WTC11 (cell line): ENCODE measurements around the gene CREBRF. TPM values are rescaled to one million over a fixed set of nuclear protein-coding genes. Genes with fewer than 3 reads are reported as not detected.

Experiments
- ATAC-seq: fragments of 200-7000 bp; cut with Tn5 transposase; 2 replicates; pipeline ENCODE4 v1.10.0; 2021; ENCODE audit warnings: mild to moderate bottlenecking, moderate library complexity
- CTCF ChIA-PET: fragments of 300-600 bp; sonication (Branson Sonifier 250); formaldehyde crosslinking; loops from one replicate; lab custom pipeline; 2021; ENCODE audit warnings: antibody characterized with exemption; lab: Charles Lee
- POLR2A ChIA-PET: fragments of 350-600 bp; sonication (Branson Sonifier 250); formaldehyde crosslinking; loops from one replicate; lab custom pipeline; 2021; ENCODE audit warnings: antibody characterized with exemption; lab: Charles Lee
- DNase-seq: peaks from one replicate; pipeline ENCODE4 v3.0.0; 2021; ENCODE audit warnings: low spot score
- H3K27ac Mint-ChIP-seq: 2 replicates; pipeline ENCODE4 v1.8.0; 2021; ENCODE audit warnings: mixed read lengths
- H3K27me3 Mint-ChIP-seq: 2 replicates; pipeline ENCODE4 v1.8.0; 2021; ENCODE audit warnings: low read depth, mild to moderate bottlenecking, moderate library complexity, mixed read lengths
- H3K36me3 Mint-ChIP-seq: 2 replicates; pipeline ENCODE4 v1.8.0; 2021; ENCODE audit warnings: mixed read lengths
- H3K4me1 Mint-ChIP-seq: 2 replicates; pipeline ENCODE4 v1.8.0; 2022; ENCODE audit warnings: mixed read lengths
- H3K4me3 Mint-ChIP-seq: 2 replicates; pipeline ENCODE4 v1.8.0; 2021; ENCODE audit warnings: mild to moderate bottlenecking, moderate library complexity, mixed read lengths
- H3K9me3 Mint-ChIP-seq: 2 replicates; pipeline ENCODE4 v1.8.0; 2021; ENCODE audit warnings: mixed read lengths
- CBFB ChIP-seq: sonication (generic); formaldehyde crosslinking; IDR thresholded peaks from 2 replicates; pipeline ENCODE4 v1.8.1; 2022; ENCODE audit warnings: mild to moderate bottlenecking, low read depth, missing genetic modification reagents
- E2F4 ChIP-seq: sonication (generic); formaldehyde crosslinking; IDR thresholded peaks from 2 replicates; pipeline ENCODE4 v1.8.1; 2022; ENCODE audit warnings: low read depth, mild to moderate bottlenecking, moderate library complexity, missing genetic modification reagents, borderline replicate concordance
- E2F5 ChIP-seq: sonication (generic); formaldehyde crosslinking; IDR thresholded peaks from 2 replicates; pipeline ENCODE4 v1.8.1; 2022; ENCODE audit warnings: mild to moderate bottlenecking, moderate library complexity, missing genetic modification reagents
- ELF4 ChIP-seq: sonication (generic); formaldehyde crosslinking; IDR thresholded peaks from 2 replicates; pipeline ENCODE4 v1.8.1; 2022; ENCODE audit warnings: low read depth, mild to moderate bottlenecking, moderate library complexity, missing genetic modification reagents
- ESRRA ChIP-seq: sonication (generic); formaldehyde crosslinking; IDR thresholded peaks from 2 replicates; pipeline ENCODE4 v1.8.1; 2022; ENCODE audit warnings: mild to moderate bottlenecking, missing genetic modification reagents, borderline replicate concordance
- FOXJ3 ChIP-seq: sonication (generic); formaldehyde crosslinking; IDR thresholded peaks from 2 replicates; pipeline ENCODE4 v1.9.0; 2021; ENCODE audit warnings: missing genetic modification reagents, mild to moderate bottlenecking, borderline replicate concordance
- FOXP1 ChIP-seq: sonication (generic); formaldehyde crosslinking; IDR thresholded peaks from 2 replicates; pipeline ENCODE4 v1.8.0; 2022; ENCODE audit warnings: missing genetic modification reagents, mild to moderate bottlenecking, moderate library complexity, borderline replicate concordance
- HMGXB4 ChIP-seq: sonication (generic); formaldehyde crosslinking; IDR thresholded peaks from 2 replicates; pipeline ENCODE4 v1.8.1; 2023; ENCODE audit warnings: mild to moderate bottlenecking, moderate library complexity, missing genetic modification reagents
- IRF1 ChIP-seq: sonication (generic); formaldehyde crosslinking; IDR thresholded peaks from 2 replicates; pipeline ENCODE4 v1.8.0; 2023; ENCODE audit warnings: missing genetic modification reagents
- JAZF1 ChIP-seq: fragments of 250-450 bp; sonication (Bioruptor Pico); IDR thresholded peaks from 2 replicates; pipeline ENCODE4 v1.9.0; 2021; ENCODE audit warnings: moderate library complexity, mild to moderate bottlenecking, inconsistent platforms
- MLX ChIP-seq: sonication (generic); formaldehyde crosslinking; IDR thresholded peaks from 2 replicates; pipeline ENCODE4 v1.8.1; 2023; ENCODE audit warnings: mild to moderate bottlenecking, missing genetic modification reagents, moderate library complexity
- NFATC4 ChIP-seq: fragments of 250-450 bp; sonication (Bioruptor Pico); IDR thresholded peaks from 2 replicates; pipeline ENCODE4 v1.9.0; 2021; ENCODE audit warnings: mild to moderate bottlenecking
- SMAD3 ChIP-seq: sonication (generic); formaldehyde crosslinking; IDR thresholded peaks from 2 replicates; pipeline ENCODE4 v1.8.0; 2022; ENCODE audit warnings: missing genetic modification reagents, mild to moderate bottlenecking, borderline replicate concordance
- TEAD1 ChIP-seq: sonication (generic); formaldehyde crosslinking; IDR thresholded peaks from 2 replicates; pipeline ENCODE4 v1.8.0; 2022; ENCODE audit warnings: mild to moderate bottlenecking, missing genetic modification reagents
- TEAD4 ChIP-seq: sonication (generic); formaldehyde crosslinking; IDR thresholded peaks from 2 replicates; pipeline ENCODE4 v1.8.0; 2022; ENCODE audit warnings: mild to moderate bottlenecking, missing genetic modification reagents
- ZNF232 ChIP-seq: sonication (generic); formaldehyde crosslinking; IDR thresholded peaks from 2 replicates; pipeline ENCODE4 v1.8.0; 2022; ENCODE audit warnings: mild to moderate bottlenecking, missing genetic modification reagents
- ZNF263 ChIP-seq: sonication (generic); formaldehyde crosslinking; IDR thresholded peaks from 2 replicates; pipeline ENCODE4 v1.8.1; 2022; ENCODE audit warnings: low read depth, mild to moderate bottlenecking, moderate library complexity, missing genetic modification reagents
- total RNA-seq: library from RNA; stranded (reverse); gene quantifications from 3 replicates; pipeline ENCODE4 v1.2.3, GENCODE V29; 2021
- TF ChIP-seq, protein P1 (sequence below): sonication (generic); formaldehyde crosslinking; IDR thresholded peaks from 2 replicates; pipeline ENCODE4 v1.8.0; 2022; ENCODE audit warnings: mild to moderate bottlenecking, missing genetic modification reagents
- TF ChIP-seq, protein P2 (sequence below): sonication (generic); formaldehyde crosslinking; IDR thresholded peaks from 2 replicates; pipeline ENCODE4 v1.8.0; 2022; ENCODE audit warnings: mild to moderate bottlenecking, missing genetic modification reagents

Gene CREBRF
- total RNA-seq, 1 experiment from 2014 or later, result 5.7 TPM

DNA sequence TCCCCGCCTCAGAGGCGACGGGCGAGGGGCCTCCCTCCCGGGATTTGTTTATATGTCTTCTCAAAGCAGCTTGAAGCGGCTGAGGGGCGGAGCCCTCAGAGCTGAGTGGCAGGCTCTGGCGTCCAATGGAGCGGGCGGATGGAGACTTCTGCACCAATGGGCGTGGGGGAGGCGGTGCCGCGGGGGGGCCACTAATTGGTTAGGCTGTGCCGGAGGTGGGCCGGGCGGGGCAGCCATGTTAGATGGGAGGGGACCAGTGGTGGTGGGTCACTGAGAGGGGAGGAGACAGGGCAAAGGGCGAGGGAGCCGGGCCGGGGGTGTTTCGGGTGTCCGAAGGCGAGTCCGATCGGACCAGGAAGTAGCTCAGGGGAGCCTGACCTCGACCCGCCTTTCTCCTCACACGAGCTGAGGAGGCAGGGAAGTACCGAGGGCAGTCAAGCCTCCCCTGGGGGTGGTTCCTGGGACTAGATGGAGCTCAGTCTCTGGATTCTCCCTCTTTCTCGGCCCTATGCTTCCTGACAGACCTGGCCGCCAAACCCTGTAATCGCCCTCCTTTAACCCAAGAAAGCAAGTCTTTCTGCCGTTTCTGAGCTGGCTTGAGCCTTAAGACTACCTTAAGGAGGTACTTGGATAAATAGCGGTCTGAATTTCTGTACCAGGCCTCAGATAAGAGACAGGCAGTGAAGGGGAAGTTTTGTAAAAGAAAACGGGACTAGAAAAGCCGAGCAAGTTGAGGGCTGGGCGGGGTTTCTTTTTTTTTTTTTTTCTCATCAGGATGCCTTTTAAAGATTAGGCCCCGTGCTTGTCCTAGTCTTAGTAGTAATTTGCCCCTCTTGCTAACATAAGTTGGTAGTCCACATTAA is 1.1 kb downstream of the CREBRF start (continued):
- TF ChIP-seq, protein P1, sequence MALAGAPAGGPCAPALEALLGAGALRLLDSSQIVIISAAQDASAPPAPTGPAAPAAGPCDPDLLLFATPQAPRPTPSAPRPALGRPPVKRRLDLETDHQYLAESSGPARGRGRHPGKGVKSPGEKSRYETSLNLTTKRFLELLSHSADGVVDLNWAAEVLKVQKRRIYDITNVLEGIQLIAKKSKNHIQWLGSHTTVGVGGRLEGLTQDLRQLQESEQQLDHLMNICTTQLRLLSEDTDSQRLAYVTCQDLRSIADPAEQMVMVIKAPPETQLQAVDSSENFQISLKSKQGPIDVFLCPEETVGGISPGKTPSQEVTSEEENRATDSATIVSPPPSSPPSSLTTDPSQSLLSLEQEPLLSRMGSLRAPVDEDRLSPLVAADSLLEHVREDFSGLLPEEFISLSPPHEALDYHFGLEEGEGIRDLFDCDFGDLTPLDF (CRISPR knock-in tag), result no peak
- TF ChIP-seq IRF1, result no peak
- TF ChIP-seq, protein P2, sequence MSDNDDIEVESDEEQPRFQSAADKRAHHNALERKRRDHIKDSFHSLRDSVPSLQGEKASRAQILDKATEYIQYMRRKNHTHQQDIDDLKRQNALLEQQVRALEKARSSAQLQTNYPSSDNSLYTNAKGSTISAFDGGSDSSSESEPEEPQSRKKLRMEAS, result no peak

DNA sequence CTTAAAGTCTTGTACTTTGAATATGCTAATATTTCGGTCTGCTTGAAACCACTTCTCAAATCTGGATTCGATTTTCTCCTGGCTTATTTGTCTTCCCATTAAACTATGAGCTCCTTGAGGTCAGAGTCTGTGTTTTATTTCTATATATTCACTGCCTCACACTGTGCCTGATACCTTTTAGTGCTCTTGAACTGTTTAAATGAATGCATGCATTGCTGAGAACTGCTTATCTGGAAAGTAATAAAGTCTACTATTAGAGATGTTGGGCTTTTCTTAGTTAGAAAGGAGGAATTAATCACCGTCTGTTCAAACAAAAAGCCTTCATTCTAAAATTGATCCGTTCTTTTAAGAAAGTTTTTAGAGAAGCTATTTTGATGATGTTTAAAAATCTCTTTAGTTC is 6.0 kb downstream of the CREBRF start:
- 0 out of 2 replicates have a peak, but pooled peaks cover 4% of the 10 kb centered on the region for H3K9me3 Mint-ChIP-seq
- no peak for TF ChIP-seq ZNF232
- TF ChIP-seq NFATC4 (CRISPR knock-in tag), result no peak
- no peak for TF ChIP-seq TEAD1 (CRISPR knock-in tag)
- TF ChIP-seq ZNF263 (CRISPR knock-in tag), result no peak
- no peak for TF ChIP-seq MLX (CRISPR knock-in tag)
- TF ChIP-seq FOXP1, result no peak
- no peak for TF ChIP-seq ELF4
- TF ChIP-seq E2F5 (CRISPR knock-in tag), result no peak
- TF ChIP-seq SMAD3 (CRISPR knock-in tag), result no peak
- no peak for TF ChIP-seq JAZF1 (CRISPR knock-in tag)
- no peak for TF ChIP-seq HMGXB4 (CRISPR knock-in tag)
- TF ChIP-seq FOXJ3 (CRISPR knock-in tag), result no peak
- TF ChIP-seq ESRRA (CRISPR knock-in tag), result no peak
- TF ChIP-seq CBFB (CRISPR knock-in tag), result no peak
- no peak for TF ChIP-seq TEAD4 (CRISPR knock-in tag)
- no peak for TF ChIP-seq E2F4 (CRISPR knock-in tag)
- no peak overlapping the region for H3K27ac Mint-ChIP-seq
- no peak overlapping the region for H3K4me3 Mint-ChIP-seq
- no peaks in the 10 kb centered on the region for H3K4me1 Mint-ChIP-seq
- no peaks in the 10 kb centered on the region for H3K36me3 Mint-ChIP-seq
- ChIA-PET CTCF (no interaction called here), POLR2A (no interaction called here)
- no peaks in the 10 kb centered on the region for H3K27me3 Mint-ChIP-seq
- ATAC-seq, result no peak
- DNase-seq, result no peak
